ENCODE measurements around the gene ARID2. TPM values are rescaled to one million over a fixed set of nuclear protein-coding genes. Genes with fewer than 3 reads are reported as not detected.
A peak's percentile ranks its signal among the peaks of the same experiment; 100 is the strongest.

ARID2 gene
- total RNA-seq, 1 experiment from 2014 or later = 11.1 TPM

DNA sequence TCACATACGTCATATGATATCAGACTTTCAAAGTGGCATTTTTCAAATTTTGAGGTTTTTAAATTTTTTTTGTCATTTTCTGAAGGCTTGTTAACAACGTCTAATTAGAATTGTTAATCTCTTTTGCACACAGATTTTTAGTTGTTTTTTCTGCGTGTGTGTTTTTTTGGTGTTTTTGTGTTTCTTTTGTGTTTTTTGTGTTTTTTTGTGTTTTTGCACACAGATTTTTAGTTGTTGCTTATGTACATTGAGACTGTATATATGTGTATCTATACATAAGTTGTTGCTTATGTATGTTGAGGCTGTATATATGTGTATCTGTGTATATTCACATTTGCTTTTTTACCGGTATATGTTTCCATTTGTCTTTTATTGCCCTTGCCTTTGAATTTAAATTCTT lies 30.8 kb downstream of the ARID2 start:
- no peak for DNase-seq (ENCODE audit: low spot score)

DNA sequence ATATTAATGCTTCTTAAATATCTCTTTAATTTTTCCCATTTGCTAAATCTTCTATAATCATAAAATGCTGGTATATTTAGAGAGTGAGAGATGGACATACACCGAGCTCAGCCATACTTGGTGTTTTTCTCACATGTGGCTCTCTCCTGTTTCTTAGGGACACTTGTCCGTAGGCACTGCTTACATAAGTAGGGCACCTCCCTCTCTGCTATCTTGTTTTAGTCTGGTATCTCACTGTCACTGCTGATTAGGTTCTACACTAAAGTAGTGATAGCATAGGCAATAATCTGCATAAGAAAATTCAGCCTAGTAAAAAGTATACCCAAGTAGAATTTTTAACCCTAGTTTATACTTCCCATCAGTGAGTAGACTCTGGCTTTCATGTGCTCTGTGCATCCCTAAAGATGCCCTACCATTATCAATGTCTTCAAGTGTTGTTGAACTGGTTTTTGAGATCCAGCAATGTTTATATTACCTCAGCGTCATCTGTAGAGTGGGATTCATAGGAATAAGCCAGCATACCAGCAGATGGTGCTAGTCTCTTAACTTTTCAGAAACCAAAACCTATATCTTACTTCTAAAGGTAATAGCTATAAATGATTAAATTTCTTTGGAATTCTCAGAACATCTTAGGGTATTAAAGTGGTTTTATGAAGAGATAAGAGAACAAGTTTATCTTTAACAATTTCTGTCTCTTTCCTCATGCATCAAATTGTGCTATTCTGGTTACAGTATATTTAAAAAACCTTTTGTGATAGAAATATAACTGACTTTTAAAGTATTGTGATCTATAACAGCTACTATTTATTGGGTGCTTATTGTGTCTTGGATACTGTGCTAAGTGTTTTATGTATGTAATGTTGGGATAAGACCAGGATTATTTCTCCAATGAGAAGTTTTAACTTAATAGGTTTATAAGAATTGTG lies 32.9 kb downstream of the ARID2 start:
- peak; percentile 79 for DNase-seq (ENCODE audit: low spot score)

DNA sequence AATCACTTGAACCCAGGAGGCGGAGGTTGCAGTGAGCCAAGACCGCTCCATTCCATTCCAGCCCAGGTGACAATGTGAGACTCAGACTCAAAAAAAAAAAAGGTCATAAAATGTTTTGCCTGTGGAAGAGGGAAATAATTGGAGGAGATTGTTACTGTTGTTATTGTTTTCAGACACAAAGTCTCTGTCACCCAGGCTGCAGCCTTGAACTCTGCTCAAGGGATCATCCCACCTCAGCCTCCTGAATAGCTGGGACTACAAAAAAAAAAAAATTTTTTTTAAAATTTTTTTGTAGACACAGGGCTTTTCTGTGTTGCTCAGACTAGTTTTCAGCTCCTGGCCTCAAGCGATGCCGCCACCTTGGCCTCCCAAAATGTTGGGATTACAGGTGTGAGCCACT lies 33.9 kb downstream of the ARID2 start:
- DNase-seq (ENCODE audit: low spot score) = no peak

DNA sequence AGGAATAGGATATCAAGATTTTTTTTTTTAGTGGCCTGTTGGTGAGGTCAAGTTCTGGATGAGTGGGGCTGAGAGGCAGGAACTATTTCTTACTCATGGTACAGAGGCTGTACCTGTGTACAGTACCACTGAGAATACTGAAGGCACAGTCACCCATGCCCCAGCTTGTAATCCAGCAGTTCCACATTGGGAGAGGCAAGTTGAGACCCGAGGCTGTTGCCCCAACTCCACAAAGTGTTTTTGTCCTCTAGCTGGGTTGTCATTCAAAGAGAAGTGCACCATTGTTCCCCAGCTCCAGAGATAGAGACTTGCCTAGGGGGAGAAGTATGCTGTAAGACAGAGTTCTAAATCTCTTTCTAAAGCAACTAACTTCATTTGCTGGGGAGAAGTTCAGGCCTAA lies 38.7 kb downstream of the ARID2 start:
- DNase-seq (ENCODE audit: low spot score) = no peak

DNA sequence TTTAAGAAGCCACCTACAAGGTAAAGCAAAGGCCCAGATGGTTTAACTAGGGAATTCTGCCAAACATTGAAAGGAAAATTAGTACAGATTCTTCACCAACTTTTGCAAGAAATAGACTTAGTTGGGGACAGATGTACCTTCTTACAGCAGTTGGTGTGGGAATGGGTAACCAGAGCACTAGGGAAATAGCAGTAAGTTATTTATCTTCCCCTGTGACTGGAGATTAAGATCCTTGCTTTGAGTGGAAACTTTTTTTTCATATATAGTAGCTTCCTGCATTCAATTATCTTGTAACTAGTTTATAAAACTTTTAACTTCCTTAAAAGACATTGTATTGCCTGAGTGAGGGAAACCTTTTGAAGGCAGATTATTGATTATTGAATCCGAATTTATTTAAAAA lies 44.2 kb downstream of the ARID2 start:
- no peak for DNase-seq (ENCODE audit: low spot score)

DNA sequence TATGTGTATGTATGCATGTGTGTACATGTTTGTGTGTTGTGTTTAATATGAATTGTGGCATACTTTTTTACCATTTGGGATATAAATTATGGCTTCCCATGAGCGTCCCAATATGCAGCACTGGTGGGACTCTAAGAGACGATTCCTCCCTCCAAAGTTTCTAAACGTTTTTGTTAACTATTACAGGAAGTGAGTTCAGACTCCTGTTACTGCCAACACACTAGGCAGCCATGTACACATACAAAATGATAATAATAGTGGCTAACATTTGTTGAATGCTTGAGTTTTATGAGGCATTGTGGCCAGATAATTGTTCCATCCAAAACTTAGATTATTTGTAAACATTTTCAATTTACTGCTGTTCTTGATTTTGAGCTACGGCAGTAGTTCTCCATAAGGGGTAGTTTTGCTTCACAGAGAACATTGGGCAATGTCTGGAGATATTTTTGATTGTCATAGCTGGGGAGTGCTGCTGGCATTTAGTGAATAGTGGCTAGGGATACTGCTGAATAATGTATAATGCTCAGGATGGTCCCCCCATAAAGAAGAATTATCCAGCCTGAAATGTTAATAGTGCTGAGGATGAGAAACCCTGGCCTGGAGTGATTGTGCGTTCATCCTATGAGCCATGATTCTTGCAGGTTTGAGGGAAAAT lies 45.1 kb downstream of the ARID2 start:
- DNase-seq (ENCODE audit: low spot score) = no peak

DNA sequence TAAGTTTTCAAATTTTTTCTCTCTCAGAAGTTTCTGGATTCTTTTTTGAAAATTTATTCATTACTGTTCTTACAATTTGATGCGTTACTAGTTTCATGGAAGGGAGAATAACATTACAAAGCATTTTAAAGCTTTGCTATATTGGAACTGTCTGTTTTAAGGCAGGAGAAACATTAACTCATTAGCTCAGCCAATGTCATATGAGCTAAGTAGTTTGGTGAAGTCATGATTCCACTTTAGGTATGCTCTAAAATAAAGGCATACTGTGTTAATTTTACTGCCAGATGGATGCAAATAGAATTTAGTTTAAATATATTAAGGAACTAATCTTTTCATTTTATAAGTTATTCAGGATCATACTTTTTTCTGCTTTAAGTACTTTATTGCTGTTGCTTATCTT lies 46.0 kb downstream of the ARID2 start:
- no peak for DNase-seq (ENCODE audit: low spot score)

DNA sequence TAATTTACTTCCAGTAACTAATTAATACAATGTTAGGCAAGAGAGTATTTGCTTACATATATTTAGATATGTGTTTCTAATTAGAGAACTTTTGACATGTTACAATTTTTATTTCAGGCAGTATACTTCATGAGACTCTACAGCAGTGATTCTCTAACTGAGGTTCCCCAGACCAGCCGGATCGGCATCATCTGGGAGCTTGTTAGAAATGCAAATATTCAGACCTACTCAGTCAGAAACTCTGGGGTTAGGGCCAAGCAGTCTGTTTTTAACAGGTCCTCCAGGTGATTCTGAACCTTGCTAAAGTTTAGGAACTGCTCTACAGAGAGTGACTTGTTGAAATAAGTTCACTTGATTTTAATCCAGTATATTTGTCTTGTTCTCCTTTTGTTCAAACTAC lies 46.5 kb downstream of the ARID2 start:
- no peak for DNase-seq (ENCODE audit: low spot score)

DNA sequence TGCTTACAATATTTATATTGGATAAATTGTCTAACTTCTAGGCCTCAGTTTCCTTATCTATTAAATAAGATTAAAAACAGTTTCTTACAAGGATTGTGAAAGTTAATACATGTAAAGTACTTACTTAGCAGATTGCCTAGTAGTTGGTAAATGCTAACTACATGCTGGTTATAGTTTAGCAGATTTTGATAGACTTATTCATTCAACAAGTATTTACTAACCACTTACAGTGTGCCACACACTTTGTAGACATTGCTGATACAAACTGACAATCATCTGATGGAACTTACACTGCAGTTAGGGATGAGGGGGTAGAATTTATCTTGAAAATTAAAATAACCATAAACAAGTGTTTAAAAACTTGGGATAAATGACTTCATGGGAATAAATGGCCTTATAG lies 50.4 kb downstream of the ARID2 start:
- DNase-seq (ENCODE audit: low spot score) = no peak

DNA sequence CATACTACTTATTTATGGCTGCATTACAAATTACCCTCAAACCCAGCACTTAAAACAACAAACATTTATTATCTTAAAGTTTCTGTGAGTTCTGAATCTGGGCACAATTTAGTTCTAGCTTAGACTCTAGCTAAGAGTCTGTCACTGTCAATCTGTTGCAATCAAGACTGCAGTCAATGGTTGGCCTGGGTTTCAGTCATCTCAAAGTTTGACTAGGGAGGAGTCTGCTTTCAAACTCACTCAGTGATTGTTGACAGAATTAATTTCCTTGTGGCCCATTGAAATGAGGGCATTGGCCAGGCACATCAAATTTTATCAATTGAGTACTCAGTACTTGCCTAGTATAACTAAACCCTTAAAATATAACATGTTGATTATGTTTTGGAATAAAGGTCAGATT lies 51.6 kb downstream of the ARID2 start:
- DNase-seq (ENCODE audit: low spot score) = no peak

DNA sequence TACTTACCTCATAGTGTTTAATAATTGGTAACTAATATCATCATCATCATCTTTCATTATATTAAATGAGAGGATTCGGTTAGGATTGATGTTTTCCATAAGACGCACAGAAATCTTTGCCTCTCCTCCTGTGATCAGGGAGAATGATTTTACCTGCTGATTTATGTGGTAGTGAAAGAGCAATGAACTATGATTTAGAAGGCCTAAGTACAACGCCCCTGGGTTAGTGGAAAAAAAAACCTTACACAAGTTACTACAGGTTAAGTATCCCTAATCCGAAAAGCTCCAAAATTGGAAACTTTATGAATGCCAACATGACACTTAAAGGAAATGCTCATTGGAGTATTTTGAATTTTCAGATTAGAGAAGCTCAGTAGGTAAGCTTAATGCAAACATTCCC lies 55.8 kb downstream of the ARID2 start:
- no peak for DNase-seq (ENCODE audit: low spot score)

DNA sequence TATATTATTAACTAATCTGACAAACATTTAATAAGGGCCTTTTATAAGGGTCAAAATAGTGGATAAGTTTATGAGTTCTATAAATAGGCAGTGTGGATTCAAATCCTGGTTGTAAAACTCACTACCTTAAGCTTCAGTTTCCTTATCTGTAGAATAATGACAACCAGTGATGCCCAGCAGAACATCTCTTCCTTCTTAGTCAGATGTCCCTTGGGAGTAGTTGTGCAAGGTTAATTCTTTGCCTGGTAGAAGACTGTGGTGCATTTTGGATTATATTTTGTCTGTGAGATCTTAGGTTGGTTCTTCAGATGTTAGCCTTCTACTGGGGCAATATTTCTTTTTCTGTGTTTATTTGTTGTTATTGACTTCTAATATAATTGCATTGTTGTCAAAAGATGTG lies 59.5 kb downstream of the ARID2 start:
- no peak for DNase-seq (ENCODE audit: low spot score)

DNA sequence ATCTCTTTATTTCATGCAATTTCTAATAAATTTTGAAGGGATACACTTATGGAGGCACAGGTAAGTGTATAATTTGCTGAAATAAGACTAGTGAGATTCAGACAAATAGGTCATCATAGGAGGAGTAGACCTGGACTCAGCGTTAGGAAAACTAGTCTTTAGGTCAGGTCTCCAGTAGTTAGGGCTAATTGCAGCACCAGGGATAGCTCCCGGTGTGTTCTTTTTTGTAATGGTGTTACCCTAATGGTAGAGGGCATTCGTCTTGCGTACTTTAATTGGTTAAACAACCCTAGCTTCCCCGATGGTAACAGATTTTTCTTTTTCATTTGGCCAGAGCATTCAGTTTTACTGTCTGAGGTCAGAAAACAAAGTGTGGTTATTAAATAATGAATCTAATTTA lies 64.9 kb downstream of the ARID2 start:
- DNase-seq (ENCODE audit: low spot score) = no peak

DNA sequence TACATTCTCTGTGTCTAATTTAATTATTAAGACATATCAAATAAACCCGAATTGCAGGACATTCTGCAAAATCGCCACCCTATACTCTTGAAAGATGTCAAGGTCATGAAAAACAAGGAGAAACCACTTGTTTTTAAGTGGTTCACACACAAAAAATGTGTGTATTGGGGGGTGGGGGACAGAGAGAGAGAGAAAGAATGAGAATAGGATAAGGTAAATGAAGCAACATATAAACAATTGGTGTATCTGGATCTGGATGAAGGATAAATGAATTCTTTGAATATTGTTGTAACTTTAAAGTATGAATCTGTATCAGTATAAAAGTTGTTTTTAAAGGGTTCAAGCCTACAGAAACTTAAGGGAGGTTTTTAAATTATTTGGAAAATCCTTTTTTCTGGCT lies 72.1 kb downstream of the ARID2 start:
- no peak for DNase-seq (ENCODE audit: low spot score)

DNA sequence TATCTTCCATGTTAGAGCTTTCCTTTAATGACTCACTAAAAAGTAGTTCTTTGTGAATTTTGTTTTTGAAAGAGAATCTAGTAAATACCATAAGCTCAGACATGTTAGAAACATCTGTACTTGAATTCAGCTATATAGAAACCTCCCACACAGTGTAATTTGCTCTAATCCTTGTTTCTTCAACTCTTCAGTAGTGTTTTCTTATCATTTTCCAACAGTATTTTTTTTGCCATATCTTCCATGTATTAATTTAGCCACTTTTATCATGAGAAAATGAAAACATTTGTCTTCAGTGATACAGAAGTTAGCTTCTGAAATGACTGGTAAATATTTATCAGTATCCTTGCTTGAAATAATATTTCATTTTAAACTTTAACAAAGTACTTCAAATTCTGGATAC lies 73.6 kb downstream of the ARID2 start:
- DNase-seq (ENCODE audit: low spot score) = no peak

DNA sequence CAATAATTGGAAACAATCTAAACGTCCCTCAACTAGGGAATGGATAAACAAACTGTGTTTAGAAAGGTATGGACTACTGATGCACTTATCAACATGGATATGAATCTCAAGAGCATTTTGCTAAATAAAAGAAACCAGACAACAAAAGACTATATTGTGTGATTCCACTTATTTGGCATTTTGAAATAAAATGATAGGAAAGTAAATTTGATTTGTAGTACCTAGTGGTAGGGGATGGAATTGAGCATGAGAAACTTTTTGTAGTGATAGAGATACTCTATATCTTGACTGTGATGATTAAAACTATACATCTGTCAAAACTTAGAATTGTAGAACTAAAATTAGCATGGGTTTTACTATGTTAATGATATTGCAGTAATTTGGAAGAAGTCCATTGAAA lies 87.1 kb downstream of the ARID2 start:
- DNase-seq (ENCODE audit: low spot score) = no peak

DNA sequence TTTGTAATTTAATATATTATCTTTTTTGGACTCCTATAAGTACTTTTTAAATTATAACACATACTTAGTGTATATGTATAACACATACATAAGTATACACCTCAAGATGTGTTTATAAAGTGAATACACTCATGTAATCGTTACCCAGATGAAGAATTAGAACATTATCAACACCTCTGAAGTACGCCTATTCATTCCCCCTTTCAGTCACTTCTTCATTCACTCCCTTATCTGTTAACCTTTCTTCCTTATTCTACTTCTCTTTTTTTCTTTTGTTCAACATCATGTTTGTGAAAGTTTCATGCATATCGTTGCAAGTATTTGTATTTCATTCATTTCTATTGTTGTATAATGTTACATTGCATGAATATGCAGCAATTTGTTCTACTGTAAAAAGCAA lies 98.5 kb downstream of the ARID2 start:
- DNase-seq (ENCODE audit: low spot score) = no peak

DNA sequence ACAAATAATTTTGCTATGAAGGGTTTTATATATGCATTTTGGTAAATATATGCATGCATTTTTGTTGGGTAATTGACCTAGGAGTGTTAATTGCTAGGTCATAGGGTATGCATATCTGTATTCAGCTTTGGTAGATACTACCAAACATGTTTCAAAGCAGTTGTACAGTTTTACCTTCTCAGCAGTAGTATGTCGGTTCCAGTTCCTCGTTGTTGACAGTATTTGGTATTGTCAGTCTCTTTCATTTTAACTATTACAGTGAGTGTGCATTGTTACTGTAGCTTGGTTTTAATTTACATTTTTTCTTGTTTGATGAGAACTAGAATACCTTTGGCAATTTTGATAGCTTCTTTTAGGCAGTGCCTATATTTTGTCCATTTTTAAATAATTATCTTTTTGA lies 98.9 kb downstream of the ARID2 start:
- DNase-seq (ENCODE audit: low spot score) = no peak

DNA sequence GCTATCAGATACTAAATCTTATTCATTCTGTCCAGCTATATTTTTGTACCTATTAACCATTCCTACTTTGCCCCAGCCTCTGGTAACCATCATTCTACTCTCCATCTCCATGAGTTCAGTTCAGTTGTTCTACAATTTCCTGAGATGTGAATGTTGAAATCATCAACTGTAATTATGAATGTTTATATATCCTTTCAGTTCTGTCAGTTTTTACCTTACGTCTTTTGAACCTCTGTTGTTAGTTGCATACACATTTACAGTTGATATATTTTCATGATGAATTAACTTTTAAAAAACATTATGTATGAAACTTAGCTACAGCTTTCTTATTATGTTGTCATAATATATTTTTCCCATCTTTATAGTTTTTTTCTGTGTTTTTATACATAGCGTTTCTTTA lies 102.1 kb downstream of the ARID2 start:
- DNase-seq (ENCODE audit: low spot score) = no peak

DNA sequence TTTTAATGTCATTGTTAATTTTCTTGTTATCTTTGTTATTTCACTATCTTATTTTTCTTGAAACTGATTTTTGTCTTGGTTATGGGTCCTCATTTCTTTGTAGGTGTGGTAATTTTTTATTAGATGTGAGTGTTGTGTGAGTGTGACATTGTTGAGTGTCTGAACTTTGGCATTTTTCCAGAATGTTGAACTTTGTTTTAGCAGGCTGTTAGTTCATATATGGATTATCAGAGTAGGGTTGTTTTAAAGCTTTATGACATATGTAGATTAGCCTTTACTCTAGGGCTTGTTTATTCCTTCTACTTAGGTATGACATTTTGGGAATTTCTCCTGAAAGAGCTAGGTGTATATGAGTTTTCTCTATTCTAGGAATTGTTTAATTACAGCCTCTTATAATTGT lies 103.9 kb downstream of the ARID2 start:
- peak; percentile 3 for DNase-seq (ENCODE audit: low spot score)

DNA sequence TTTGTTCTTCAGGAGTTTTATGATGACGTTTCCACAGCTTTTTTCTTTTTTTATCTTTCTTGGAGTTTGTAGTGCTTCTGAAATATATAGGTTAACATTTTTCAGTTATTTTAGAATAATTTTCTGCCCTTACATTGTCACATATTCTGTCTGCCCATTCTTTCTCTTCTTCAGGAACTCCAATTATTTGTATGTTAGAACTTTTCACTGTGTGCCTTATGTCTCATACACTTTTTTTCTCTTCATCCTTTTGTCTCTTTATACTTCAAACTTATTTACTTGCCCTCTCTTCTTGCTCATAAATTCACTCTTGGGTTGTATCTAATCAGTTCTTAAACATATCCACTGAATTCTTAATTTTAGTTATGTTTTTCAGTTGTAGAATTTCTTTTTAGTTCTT lies 105.3 kb downstream of the ARID2 start:
- no peak for DNase-seq (ENCODE audit: low spot score)

DNA sequence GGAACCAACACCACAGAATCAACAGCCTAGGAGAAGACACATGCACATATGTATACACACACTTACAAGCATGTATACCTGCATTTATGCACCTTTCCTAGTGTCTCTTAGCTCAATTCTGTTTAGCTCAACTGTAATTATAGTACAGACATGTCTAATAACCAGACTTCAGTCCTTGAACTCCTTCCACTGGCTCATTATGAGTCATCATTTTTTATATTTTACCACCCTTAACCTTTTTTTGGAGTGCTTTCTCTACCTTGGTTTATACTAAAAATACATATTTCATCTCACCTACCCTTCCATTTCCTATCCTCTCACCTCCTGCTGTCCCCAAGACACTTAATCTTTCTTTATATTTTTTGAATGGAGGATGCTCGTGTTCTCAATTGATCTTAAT lies 110.4 kb downstream of the ARID2 start:
- DNase-seq (ENCODE audit: low spot score) = no peak

DNA sequence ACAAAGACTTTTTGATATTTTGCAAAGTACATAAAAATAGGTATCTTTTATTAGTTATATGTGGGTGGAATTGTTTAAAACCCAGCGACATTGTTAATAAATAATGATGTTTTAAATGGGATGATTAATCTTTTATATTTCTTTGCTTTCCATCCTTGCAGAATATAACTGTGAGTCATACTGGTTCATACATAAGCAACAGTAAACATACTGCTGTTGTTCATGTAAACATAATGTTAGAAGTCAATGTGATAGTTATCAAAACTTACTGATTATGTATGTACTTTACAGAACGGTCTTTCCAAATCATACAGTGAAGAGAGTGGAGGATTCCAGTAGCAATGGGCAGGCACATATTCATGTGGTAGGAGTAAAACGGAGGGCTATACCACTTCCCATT lies 119.8 kb downstream of the ARID2 start:
- DNase-seq (ENCODE audit: low spot score) = no peak
